Urinary bladder (tissue), 4 donors: ENCODE data around the gene ZCCHC18. TPM values are rescaled to one million over a fixed set of nuclear protein-coding genes. Genes with fewer than 3 reads are reported as not detected.

Source experiments
- DNase-seq: peaks from one replicate; pipeline ENCODE4 v3.0.0-alpha.2; 2015; ENCODE audit errors: extremely low spot score
- H3K27ac ChIP-seq: one replicate; pipeline ENCODE4 v1.5.1; 2013; ENCODE audit warnings: low read depth, mild to moderate bottlenecking, moderate library complexity
- H3K36me3 ChIP-seq: one replicate; pipeline ENCODE4 v1.6.1; 2013; ENCODE audit warnings: mild to moderate bottlenecking, moderate library complexity; ENCODE audit not compliant: insufficient read depth
- H3K4me1 ChIP-seq: one replicate; pipeline ENCODE4 v1.6.1; 2013; ENCODE audit warnings: mild to moderate bottlenecking, moderate library complexity; ENCODE audit not compliant: insufficient read depth
- H3K4me3 ChIP-seq: one replicate; pipeline ENCODE4 v1.5.1; 2013; ENCODE audit warnings: low read depth, low read length
- WGBS: extraction: QIAGEN DNeasy Blood & Tissue Kit; methylation state at CpG from one replicate; pipeline ENCODE4 v1.1.7; 2013; 5-methylcytosine and 5-hydroxymethylcytosine counted together
- polyA plus RNA-seq: library from polyadenylated mRNA; stranded (reverse); fragments of 200-250 nt; gene quantifications from one replicate; pipeline ENCODE4 v1.2.3, GENCODE V29; 2013
- total RNA-seq: library from RNA; depleted of rRNA; stranded (reverse); fragments of >200 nt; gene quantifications from one replicate; pipeline ENCODE4 v1.2.3, GENCODE V29; 2014
- donor health status: healthy with polysubstance abuse.
- donor health status: healthy.

ZCCHC18 gene
- total and polyA plus RNA-seq, 2 donors, result 2.2 to 3.3 TPM

GRCh38 chrX:104156630-104157529 is 44.6 kb downstream of the ZCCHC18 start, which contains the start of gene SLC25A53:
SLC25A53 (minus strand) TSS chrX:104157009; CDS start chrX:104105257, 51,752 bp downstream.
- peak; percentile 66 for DNase-seq
- peak within 1 kb of the TSS; percentile 56 for H3K4me3 ChIP-seq
- H3K27ac ChIP-seq, result peak within 1 kb of the TSS; percentile 96
- no peaks in the 10 kb centered on the region for H3K36me3 ChIP-seq
- WGBS, result under 1% methylated on average over 44 of the region's 44 CpGs
- no peaks in the 10 kb centered on the region for H3K4me1 ChIP-seq

Other genes starting within 250 kb of the ZCCHC18 start
- gene TMSB15B, start 149.9 kb upstream of the ZCCHC18 start, total RNA-seq, result 18.6 TPM
- 9.3 TPM for gene TMSB15B, start 149.9 kb upstream of the ZCCHC18 start, polyA plus RNA-seq
- not detected for gene H2BW1, start 98.8 kb upstream of the ZCCHC18 start, total RNA-seq
- gene H2BW1, start 98.8 kb upstream of the ZCCHC18 start, polyA plus RNA-seq, result not detected
- gene H2BW2, start 72.6 kb upstream of the ZCCHC18 start, total RNA-seq, result not detected
- gene H2BW2, start 72.6 kb upstream of the ZCCHC18 start, polyA plus RNA-seq, result not detected
- gene TMSB15C, start 36.3 kb upstream of the ZCCHC18 start, total RNA-seq, result 19.7 TPM
- gene TMSB15C, start 36.3 kb upstream of the ZCCHC18 start, polyA plus RNA-seq, result 1.4 TPM
- gene SLC25A53, start 44.5 kb downstream of the ZCCHC18 start, total RNA-seq, result 23.7 TPM
- 10.6 TPM for gene SLC25A53, start 44.5 kb downstream of the ZCCHC18 start, polyA plus RNA-seq
- 34.7 TPM for gene FAM199X, start 53.9 kb downstream of the ZCCHC18 start, total RNA-seq
- gene FAM199X, start 53.9 kb downstream of the ZCCHC18 start, polyA plus RNA-seq, result 10.9 TPM
- not detected for gene ESX1, start 142.4 kb downstream of the ZCCHC18 start, total RNA-seq
- not detected for gene ESX1, start 142.4 kb downstream of the ZCCHC18 start, polyA plus RNA-seq